Sigmoid colon (tissue), 7 donors: ENCODE data around the gene C11orf52. TPM values are rescaled to one million over a fixed set of nuclear protein-coding genes. Genes with fewer than 3 reads are reported as not detected.

Source experiments
- DNase-seq: peaks from one replicate; pipeline ENCODE4 v3.0.0-alpha.2; 2019
- H3K27ac ChIP-seq, 4 donors: fragments of 200-600 bp; sonication (generic); one replicate each; pipeline ENCODE4 v1.5.1; 2016 to 2019; ENCODE audit warnings: mild to moderate bottlenecking in 1 of 4
- H3K27me3 ChIP-seq, 3 donors: fragments of 200-600 bp; sonication (generic); one replicate each; pipeline ENCODE4 v1.5.1; 2019; ENCODE audit warnings: mild to moderate bottlenecking in 1 of 3
- H3K36me3 ChIP-seq, 4 donors: fragments of 200-600 bp; sonication (generic); one replicate each; pipeline ENCODE4 v1.5.1; 2016 to 2019
- H3K4me1 ChIP-seq, 4 donors: fragments of 200-600 bp; sonication (generic); one replicate each; pipeline ENCODE4 v1.5.1; 2017 to 2019
- H3K4me3 ChIP-seq, 4 donors: fragments of 200-600 bp; sonication (generic); one replicate each; pipeline ENCODE4 v1.5.1; 2017 to 2019; ENCODE audit warnings: mild to moderate bottlenecking in 2 of 4, moderate library complexity in 1 of 4
- H3K9me3 ChIP-seq, 4 donors: fragments of 200-600 bp in 3 of 4; sonication (generic) in 3 of 4; one replicate each; pipeline versions ENCODE4 v1.5.1 to v1.6.1; 2013 to 2019
- CTCF ChIP-seq, 4 experiments: fragments of 450-650 bp in 3 of 4; fragments of 200-600 bp in 1 of 4; IDR thresholded peaks; one replicate each; pipeline ENCODE4 v1.5.1; 2016 to 2019; ENCODE audit warnings: antibody characterized with exemption in 4 of 4, mild to moderate bottlenecking in 3 of 4, moderate library complexity in 2 of 4
- EP300 ChIP-seq, 4 donors: sonication (generic); formaldehyde crosslinking; IDR thresholded peaks; one replicate each; pipeline ENCODE4 v1.6.1; 2017; ENCODE audit warnings: antibody characterized with exemption in 4 of 4
- POLR2A ChIP-seq, 2 donors: fragments of 450-650 bp; IDR thresholded peaks; one replicate each; pipeline ENCODE4 v1.6.1; 2016; ENCODE audit warnings: antibody characterized with exemption in 2 of 2, mild to moderate bottlenecking in 2 of 2, moderate library complexity in 2 of 2
- POLR2AphosphoS5 ChIP-seq, 4 donors: sonication (generic); formaldehyde crosslinking; IDR thresholded peaks; one replicate each; pipeline ENCODE4 v1.6.1; 2017; ENCODE audit warnings: antibody characterized with exemption in 4 of 4
- WGBS, 2 donors: extraction: QIAGEN DNeasy Blood & Tissue Kit; methylation state at CpG; one replicate each; pipeline ENCODE4 v1.1.7; 2013; 5-methylcytosine and 5-hydroxymethylcytosine counted together
- intact Hi-C: fragments of 100-400 bp; cut with DNase I; formaldehyde crosslinking; loops from one replicate; pipeline ENCODE4 v1.15.1; 2023
- polyA plus RNA-seq, 3 donors: library from polyadenylated mRNA; stranded (reverse); fragments of 200-250 nt; gene quantifications; one replicate each; pipeline ENCODE4 v1.2.3, GENCODE V29; 2013
- total RNA-seq, 4 donors: library from RNA; depleted of rRNA; stranded (reverse); fragments of >200 nt; gene quantifications; one replicate each; pipeline ENCODE4 v1.1.0, GENCODE V29; 2016
- donor health status: healthy with polysubstance abuse.
- donor health status: Bipolar disorder and iron deficiency.
- donor health status: healthy.

C11orf52 gene
- total and polyA plus RNA-seq, 7 donors, result 3.9 to 17.8 (median 11.6) TPM; not detected in 3

GRCh38 chr11:111908639-111909305 lies 9.9 kb upstream of the C11orf52 start:
- DNase-seq, result no peak
- peak overlapping the region in 3 of 4 donors; percentile 69 to 78 (median 77) for H3K4me3 ChIP-seq

DNA sequence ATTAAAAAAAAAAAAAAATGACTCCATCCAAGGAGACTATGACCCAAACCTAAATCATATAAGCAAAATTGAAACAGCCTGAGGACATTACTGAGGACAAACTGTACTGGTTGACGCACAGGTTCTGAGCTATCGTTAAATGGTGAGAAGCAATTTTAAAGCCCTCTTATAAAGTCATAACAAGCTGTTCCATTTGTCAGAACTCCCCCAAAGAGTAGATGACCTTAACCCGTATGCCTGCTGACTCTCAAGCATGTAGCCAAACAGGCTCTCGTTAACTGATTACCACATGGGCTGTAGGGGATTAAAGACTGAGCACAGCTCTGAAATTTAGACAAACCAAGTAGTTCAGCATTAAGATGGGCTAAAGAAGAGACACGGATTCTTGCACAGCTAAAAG lies 9.3 kb upstream of the C11orf52 start:
- Histone ChIP-seq H3K27ac (peak overlapping the region; percentile 96 to 100 (median 98)), H3K4me3 (peak overlapping the region; percentile 52 to 78 (median 73)), H3K9me3 (no peaks in the 10 kb centered on the region), H3K27me3 (no peaks in the 10 kb centered on the region), H3K36me3 (peaks cover 0 to 13% (median 9%) of the 10 kb centered on the region in 4 donors), H3K4me1 (peaks cover 0 to 34% (median 30%) of the 10 kb centered on the region in 4 donors)
- TF ChIP-seq POLR2A (IDR thresholded peaks at IDR 0.05) (no peak), EP300 (IDR thresholded peaks at IDR 0.05) (peak in 3 of 4 donors; percentile 28 to 94 (median 58)), POLR2AphosphoS5 (IDR thresholded peaks at IDR 0.05) (peak in 2 of 4 donors; percentile 23 to 31)
- 80 to 86% methylated on average over 5 of the region's 5 CpGs for WGBS, 2 donors
- intact Hi-C loops, result no loop called here
- DNase-seq, result no peak

More at GRCh38 chr11:111908639-111909305, 9.9 kb upstream of the C11orf52 start:
- no peak for TF ChIP-seq POLR2A (IDR thresholded peaks at IDR 0.05)
- TF ChIP-seq CTCF (IDR thresholded peaks at IDR 0.05), result no peak
- TF ChIP-seq POLR2AphosphoS5 (IDR thresholded peaks at IDR 0.05), result no peak
- TF ChIP-seq EP300 (IDR thresholded peaks at IDR 0.05), result no peak
- H3K4me1 ChIP-seq, result peaks cover 0 to 27% (median 24%) of the 10 kb centered on the region in 4 donors
- peaks cover 0 to 13% (median 9%) of the 10 kb centered on the region in 4 donors for H3K36me3 ChIP-seq
- 80% methylated on average over 5 of the region's 5 CpGs for WGBS, 2 donors
- no peaks in the 10 kb centered on the region for H3K27me3 ChIP-seq
- H3K27ac ChIP-seq, result peak overlapping the region; percentile 96 to 100 (median 98)
- H3K9me3 ChIP-seq, result no peaks in the 10 kb centered on the region
- intact Hi-C loops, result no loop called here

DNA sequence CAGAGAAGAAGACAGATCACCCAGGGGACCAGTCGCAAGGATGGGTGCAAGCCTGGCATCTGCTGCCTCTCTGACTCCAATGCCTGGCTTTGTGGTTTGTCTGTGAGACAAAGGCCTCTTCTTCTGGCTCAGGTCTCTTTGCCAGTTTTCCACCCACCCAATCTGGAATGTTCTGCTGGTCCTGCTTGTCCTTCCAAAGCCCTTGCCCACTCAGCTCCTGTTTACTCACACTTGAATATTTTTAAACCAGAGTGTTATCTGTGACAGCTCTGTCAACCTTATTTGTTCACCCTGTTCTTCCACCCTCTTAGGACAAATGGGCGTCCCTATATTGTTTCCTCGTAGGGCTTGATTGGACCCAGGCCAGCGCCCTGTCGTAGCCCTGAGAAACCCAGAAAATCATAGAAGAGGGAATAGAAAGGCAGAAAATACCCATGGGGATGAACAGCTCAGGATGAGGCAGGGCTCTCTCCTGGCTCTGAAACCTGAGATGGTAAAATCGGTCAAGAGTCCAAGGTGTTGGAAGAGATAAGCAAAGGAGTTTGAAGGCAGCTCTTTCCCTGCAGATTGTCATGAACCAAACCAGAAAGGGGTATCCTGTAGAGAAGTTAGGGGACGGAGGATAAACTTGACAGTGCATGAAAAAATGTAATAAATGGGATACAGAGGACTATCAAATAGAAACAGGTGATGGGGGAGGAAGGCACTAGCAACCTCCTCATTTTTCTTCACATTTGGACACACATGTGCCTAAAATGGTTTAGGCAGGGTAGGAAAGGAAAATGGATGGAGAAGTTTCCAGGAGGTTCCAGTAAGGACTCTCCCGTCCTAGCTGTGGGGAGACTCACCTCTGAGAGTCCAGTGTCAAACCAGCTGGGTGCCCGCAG lies 7.8 kb upstream of the C11orf52 start:
- Histone ChIP-seq H3K9me3 (no peaks in the 10 kb centered on the region), H3K36me3 (peaks cover 0 to 13% (median 9%) of the 10 kb centered on the region in 4 donors), H3K27me3 (no peaks in the 10 kb centered on the region), H3K4me1 (peaks cover 0 to 39% (median 36%) of the 10 kb centered on the region in 4 donors), H3K27ac (peak overlapping the region; percentile 96 to 100 (median 98)), H3K4me3 (peak overlapping the region; percentile 52 to 78 (median 73))
- intact Hi-C loops, result no loop called here
- 61 to 71% methylated on average over 9 of the region's 9 CpGs for WGBS, 2 donors
- DNase-seq, result no peak
- TF ChIP-seq POLR2AphosphoS5 (IDR thresholded peaks at IDR 0.05), result peak in 3 of 4 donors; percentile 24 to 61 (median 52)
- no peak for TF ChIP-seq CTCF (IDR thresholded peaks at IDR 0.05)
- TF ChIP-seq EP300 (IDR thresholded peaks at IDR 0.05), result peak in 1 of 4 donors; percentile 11
- peak in 1 of 2 donors; percentile 22 for TF ChIP-seq POLR2A (IDR thresholded peaks at IDR 0.05)

- Histone ChIP-seq H3K9me3 (no peaks in the 10 kb centered on the region), H3K4me3 (peak within 1 kb of the TSS; percentile 52 to 78 (median 73)), H3K4me1 (peaks cover 0 to 39% (median 36%) of the 10 kb centered on the region in 4 donors), H3K27me3 (no peaks in the 10 kb centered on the region), H3K27ac (peak within 1 kb of the TSS; percentile 96 to 100 (median 98)), H3K36me3 (peaks cover 0 to 13% (median 9%) of the 10 kb centered on the region in 4 donors)
- TF ChIP-seq CTCF (IDR thresholded peaks at IDR 0.05), result no peak
- peak; percentile 90 to 95 (median 92) for TF ChIP-seq POLR2AphosphoS5 (IDR thresholded peaks at IDR 0.05)
- TF ChIP-seq EP300 (IDR thresholded peaks at IDR 0.05), result peak; percentile 3 to 93 (median 68)
- peak; percentile 76 to 86 for TF ChIP-seq POLR2A (IDR thresholded peaks at IDR 0.05)
- intact Hi-C loops, result loop anchor here (1.0 kb wide), 1 partner anchor 32 kb away; the partner anchor contains the start of genes CFAP68 and FDXACB1
- DNase-seq, result peak; percentile 96
- WGBS, 2 donors, result 52 to 55% methylated on average over 17 of the region's 17 CpGs
Observed at GRCh38 chr11:111911563-111912401, 6.9 kb upstream of the C11orf52 start, which contains the start of gene CRYAB. CRYAB (minus strand) TSS chr11:111911770; CDS start chr11:111911724, 46 bp downstream.
